ENCODE data around the gene TDP1. TPM values are rescaled to one million over a fixed set of nuclear protein-coding genes. Genes with fewer than 3 reads are reported as not detected.

TDP1 gene
- polyA plus RNA-seq, 6 donors from 2014 or later = 22.0 to 37.1 (median 32.3) TPM

DNA sequence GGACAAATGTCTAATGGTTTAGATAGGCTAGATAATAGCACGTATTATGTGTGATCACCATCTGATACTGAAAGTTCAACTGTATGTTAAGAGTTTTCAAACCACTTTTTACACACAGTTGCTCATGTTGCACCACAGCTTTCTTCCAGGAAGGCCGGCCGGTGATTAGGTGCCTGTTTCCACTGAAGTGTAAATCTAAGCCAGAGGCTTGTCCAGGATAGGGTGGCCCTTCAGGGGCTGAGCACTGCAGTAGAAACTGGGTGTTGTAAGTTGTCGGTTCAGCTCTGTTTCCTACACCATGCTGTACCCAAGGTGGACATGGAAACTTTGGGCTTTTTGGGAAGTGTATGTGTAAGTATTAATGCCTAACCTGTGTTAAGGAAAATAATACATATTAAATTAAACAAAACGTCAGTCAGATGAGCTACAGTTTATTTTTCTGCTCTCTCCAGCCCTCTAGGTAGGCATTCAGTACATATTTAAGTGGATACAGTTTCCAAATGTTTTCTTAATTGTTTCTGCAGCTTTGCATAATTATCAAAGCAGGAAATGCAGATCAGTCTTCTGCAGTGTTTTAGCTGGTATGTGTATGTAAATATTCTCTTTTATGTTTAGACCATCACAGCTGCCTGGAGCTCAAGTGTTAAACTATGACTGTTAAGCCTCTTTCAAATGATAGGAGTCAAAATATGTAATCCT is 30.9 kb downstream of the TDP1 start:
- H3K27ac Mint-ChIP-seq = no peak overlapping the region
- no peak for ATAC-seq (ENCODE audit: low read depth in 2 of 2)
- no peaks in the 10 kb centered on the region for H3K9me3 Mint-ChIP-seq
- no peak for DNase-seq
- no peaks in the 10 kb centered on the region for H3K27me3 Mint-ChIP-seq
- H3K4me3 Mint-ChIP-seq = no peak overlapping the region
- no peaks in the 10 kb centered on the region for H3K4me1 Mint-ChIP-seq
- peaks cover 20 to 45% of the 10 kb centered on the region in 2 donors for H3K36me3 Mint-ChIP-seq

DNA sequence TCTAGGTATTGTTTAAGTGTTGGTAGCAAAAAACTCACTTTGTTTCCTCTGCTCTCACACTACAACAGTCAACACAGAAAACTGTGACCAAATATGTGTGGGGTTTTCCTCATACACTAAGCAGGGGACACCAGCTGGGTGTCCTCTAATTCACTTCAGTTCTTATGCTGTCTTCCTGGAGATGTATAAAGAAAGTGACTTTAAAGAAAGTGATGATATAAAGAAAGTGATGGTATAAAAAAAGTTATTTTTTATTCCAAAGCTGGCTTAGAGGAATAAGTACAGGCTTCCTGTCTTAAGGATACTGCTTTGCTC is 31.4 kb downstream of the TDP1 start:
- peak overlapping the region in 1 of 6 donors; percentile 24 for H3K27ac Mint-ChIP-seq
- no peaks in the 10 kb centered on the region for H3K4me1 Mint-ChIP-seq
- H3K4me3 Mint-ChIP-seq = no peak overlapping the region
- H3K36me3 Mint-ChIP-seq = peaks cover 15 to 45% of the 10 kb centered on the region in 2 donors
- no peak for DNase-seq
- no peaks in the 10 kb centered on the region for H3K9me3 Mint-ChIP-seq
- no peak for ATAC-seq (ENCODE audit: low read depth in 2 of 2)
- H3K27me3 Mint-ChIP-seq = no peaks in the 10 kb centered on the region

DNA sequence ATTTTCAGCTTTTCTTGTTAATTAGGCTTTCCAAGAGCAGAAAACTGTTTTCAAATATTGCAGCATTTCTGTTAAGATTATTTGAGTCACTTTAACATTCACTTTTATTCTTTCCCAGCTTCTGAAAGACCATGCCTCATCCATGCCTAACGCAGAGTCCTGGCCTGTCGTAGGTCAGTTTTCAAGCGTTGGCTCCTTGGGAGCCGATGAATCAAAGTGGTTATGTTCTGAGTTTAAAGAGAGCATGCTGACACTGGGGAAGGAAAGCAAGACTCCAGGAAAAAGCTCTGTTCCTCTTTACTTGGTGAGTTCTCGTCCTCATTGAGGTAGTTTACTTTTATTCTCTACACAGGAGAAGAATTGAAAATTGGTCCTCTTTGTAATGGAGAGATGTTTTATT is 33.1 kb downstream of the TDP1 start:
- ATAC-seq (ENCODE audit: low read depth in 2 of 2) (no peak), DNase-seq (no peak)
- Mint-ChIP-seq H3K27ac (no peak overlapping the region), H3K9me3 (no peaks in the 10 kb centered on the region), H3K4me3 (no peak overlapping the region), H3K27me3 (no peaks in the 10 kb centered on the region), H3K4me1 (no peaks in the 10 kb centered on the region), H3K36me3 (peaks cover 6 to 54% of the 10 kb centered on the region in 2 donors)

DNA sequence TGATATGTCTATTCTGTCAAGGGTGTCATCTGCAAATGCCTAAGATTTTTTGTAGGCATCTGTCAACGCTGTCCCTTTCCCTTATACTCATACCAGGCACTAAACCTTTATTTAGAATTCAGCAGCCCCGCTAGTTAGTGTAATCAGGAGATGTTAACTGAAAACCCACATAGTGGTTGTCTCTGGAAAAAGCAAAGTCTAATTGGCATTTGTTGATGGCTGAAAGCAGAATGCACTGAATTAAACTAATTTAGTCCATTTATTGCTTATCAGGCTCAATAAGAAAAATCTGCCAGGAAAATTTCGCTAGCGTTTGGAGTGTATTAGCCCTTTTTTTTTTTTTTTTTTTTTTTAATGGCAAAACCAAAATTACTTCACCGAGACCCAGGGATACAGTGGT is 34.5 kb downstream of the TDP1 start:
- H3K36me3 Mint-ChIP-seq = peaks cover 12 to 59% of the 10 kb centered on the region in 2 donors
- ATAC-seq (ENCODE audit: low read depth in 2 of 2) (no peak), DNase-seq (no peak)
- no peaks in the 10 kb centered on the region for H3K9me3 Mint-ChIP-seq
- H3K4me3 Mint-ChIP-seq = no peak overlapping the region
- H3K27me3 Mint-ChIP-seq = no peaks in the 10 kb centered on the region
- no peaks in the 10 kb centered on the region for H3K4me1 Mint-ChIP-seq
- no peak overlapping the region for H3K27ac Mint-ChIP-seq

DNA sequence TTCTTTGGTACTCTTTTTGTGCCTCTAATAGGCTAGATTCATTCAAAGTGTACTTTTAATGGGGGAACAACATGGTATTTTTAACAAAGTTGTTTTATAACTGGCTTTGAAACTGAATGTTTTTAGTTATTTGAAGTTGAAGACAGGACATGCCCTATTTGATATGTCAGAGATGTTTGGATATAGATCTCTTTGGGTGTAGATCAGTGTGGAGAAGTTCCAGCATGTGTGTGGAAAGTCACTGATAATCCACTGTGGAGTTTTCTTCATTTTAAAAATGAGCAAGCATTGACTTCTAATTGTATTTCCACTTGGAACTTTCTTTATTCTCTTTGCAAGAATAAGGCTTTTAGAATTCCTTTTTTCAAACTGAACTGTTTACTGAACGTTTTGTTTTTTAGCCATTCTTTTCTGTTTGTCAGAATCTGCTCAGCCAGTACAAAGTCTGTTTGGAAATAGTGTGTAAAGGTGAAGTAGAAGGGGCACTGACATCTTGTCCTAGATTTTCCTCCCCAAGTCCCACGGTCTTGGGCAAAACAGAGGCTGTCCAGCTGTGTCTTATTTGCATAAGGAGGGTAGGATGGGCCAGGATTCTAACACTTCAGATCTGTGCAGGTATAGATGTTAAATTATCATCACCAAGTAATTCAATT is 35.0 kb downstream of the TDP1 start:
- no peaks in the 10 kb centered on the region for H3K4me1 Mint-ChIP-seq
- DNase-seq (no peak), ATAC-seq (ENCODE audit: low read depth in 2 of 2) (no peak)
- H3K4me3 Mint-ChIP-seq = no peak overlapping the region
- peaks cover 17 to 64% of the 10 kb centered on the region in 2 donors for H3K36me3 Mint-ChIP-seq
- H3K27ac Mint-ChIP-seq = no peak overlapping the region
- no peaks in the 10 kb centered on the region for H3K9me3 Mint-ChIP-seq
- H3K27me3 Mint-ChIP-seq = no peaks in the 10 kb centered on the region

DNA sequence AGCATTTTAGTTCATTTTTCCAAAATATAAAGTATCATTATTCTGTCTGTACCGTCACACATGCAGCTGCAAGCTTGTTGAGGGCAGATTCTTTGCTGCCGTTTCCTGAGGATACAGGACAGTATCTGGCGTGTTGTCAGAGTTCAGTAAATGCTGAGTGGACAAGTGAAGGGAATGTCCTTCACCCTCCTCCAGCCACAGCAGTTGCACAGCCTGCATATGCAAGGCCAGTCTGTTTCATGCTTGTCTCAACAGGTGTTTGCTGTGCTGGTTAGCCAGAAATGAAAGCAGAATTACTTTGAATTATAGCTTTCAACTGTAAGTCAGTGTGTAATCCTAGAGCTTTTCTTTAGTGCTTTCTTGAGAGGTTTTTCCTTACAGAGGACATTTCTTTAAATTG is 36.5 kb downstream of the TDP1 start:
- Mint-ChIP-seq H3K36me3 (peaks cover 26 to 64% of the 10 kb centered on the region in 2 donors), H3K4me3 (no peak overlapping the region), H3K4me1 (peaks cover 0 to 3% (median 0%) of the 10 kb centered on the region in 3 donors), H3K27ac (no peak overlapping the region), H3K9me3 (no peaks in the 10 kb centered on the region), H3K27me3 (no peaks in the 10 kb centered on the region)
- DNase-seq = no peak
- ATAC-seq (ENCODE audit: low read depth in 2 of 2) = no peak

DNA sequence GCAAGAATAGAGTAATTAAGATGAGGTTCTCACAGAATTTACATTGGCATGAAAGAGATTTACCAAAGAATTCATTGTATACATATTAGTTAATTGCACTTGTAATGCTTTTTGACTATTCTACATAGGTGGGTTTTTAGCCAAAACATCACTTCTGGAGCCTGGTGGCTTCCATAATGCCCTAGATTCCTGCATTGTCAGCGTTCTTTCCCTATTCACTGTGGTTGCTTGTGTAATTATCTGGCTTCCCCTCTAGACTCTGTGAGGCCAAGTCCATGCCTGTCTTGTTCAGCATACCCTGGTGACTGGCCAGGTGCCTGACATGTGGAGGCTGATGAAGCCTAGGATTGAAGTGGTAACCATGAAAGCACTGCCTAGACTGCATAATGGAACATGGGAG is 41.2 kb downstream of the TDP1 start:
- H3K4me3 Mint-ChIP-seq = no peak overlapping the region
- no peak for DNase-seq
- no peak for ATAC-seq (ENCODE audit: low read depth in 2 of 2)
- H3K27me3 Mint-ChIP-seq = no peaks in the 10 kb centered on the region
- peaks cover 0 to 4% (median 0%) of the 10 kb centered on the region in 3 donors for H3K4me1 Mint-ChIP-seq
- H3K36me3 Mint-ChIP-seq = peaks cover 26 to 32% of the 10 kb centered on the region in 2 donors
- no peak overlapping the region for H3K27ac Mint-ChIP-seq
- no peaks in the 10 kb centered on the region for H3K9me3 Mint-ChIP-seq

DNA sequence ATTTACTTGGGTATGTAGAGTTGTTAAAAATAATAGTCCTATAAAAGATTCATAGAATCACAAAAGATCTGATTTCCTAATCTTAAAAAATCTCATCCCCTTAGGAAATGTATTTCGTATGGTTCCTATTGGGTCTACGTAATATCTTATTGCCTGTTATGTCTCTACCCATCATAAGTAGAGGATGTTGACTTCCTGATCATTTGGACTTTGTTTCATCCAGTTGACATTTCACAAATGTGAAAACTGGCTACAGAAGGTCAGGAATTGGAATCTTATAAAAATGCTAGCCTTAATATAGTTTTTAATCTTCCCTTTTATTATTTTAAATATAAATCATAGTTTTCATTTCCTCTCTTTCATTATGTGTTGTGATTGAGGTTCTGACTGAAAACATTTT is 45.2 kb downstream of the TDP1 start:
- Mint-ChIP-seq H3K27me3 (no peaks in the 10 kb centered on the region), H3K27ac (no peak overlapping the region), H3K4me1 (peaks cover 0 to 4% (median 0%) of the 10 kb centered on the region in 3 donors), H3K4me3 (no peak overlapping the region), H3K36me3 (peaks cover 7 to 21% of the 10 kb centered on the region in 2 donors), H3K9me3 (no peaks in the 10 kb centered on the region)
- ATAC-seq (ENCODE audit: low read depth in 2 of 2) (no peak), DNase-seq (no peak)

DNA sequence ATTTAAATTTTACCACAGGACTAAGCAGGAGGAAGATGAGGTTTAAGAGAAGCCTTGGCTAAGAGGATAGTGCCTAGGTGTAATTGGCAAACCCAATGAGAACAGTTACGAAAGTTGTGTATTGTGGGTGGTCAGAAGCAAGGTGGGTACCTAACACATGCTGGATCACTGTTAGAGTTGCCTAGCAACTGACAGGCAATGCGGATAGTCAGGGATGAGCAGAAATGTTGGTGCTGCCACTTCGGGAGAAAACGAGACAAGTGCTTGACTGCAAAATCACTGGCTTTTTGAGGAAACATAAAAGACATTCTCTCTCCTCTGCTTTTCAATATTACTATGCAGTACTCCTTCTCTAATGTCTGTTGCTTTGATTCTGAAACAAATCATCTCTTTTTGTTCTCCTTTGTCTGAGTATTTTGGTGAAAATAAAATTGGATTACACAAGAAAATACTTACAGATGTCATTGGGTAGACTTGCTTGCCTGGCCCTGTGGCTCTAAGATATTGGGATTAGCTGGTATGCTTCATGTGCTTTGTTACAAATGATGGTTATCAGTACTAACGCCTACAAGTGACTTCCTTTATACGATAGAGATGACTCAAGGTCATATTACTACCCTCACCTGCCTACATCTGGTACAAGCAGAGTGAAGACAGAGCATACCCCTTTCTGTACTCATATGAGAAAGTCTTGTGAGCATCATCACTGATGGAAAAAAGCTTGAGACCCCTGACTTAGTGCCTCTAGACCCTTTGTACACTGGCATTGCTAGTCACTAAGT is 48.0 kb downstream of the TDP1 start:
- DNase-seq (no peak), ATAC-seq (ENCODE audit: low read depth in 2 of 2) (no peak)
- no peaks in the 10 kb centered on the region for H3K4me1 Mint-ChIP-seq
- H3K36me3 Mint-ChIP-seq = peaks cover 15 to 25% of the 10 kb centered on the region in 2 donors
- no peak overlapping the region for H3K4me3 Mint-ChIP-seq
- no peaks in the 10 kb centered on the region for H3K27me3 Mint-ChIP-seq
- H3K27ac Mint-ChIP-seq = peak overlapping the region in 1 of 6 donors; percentile 70
- H3K9me3 Mint-ChIP-seq = no peaks in the 10 kb centered on the region

DNA sequence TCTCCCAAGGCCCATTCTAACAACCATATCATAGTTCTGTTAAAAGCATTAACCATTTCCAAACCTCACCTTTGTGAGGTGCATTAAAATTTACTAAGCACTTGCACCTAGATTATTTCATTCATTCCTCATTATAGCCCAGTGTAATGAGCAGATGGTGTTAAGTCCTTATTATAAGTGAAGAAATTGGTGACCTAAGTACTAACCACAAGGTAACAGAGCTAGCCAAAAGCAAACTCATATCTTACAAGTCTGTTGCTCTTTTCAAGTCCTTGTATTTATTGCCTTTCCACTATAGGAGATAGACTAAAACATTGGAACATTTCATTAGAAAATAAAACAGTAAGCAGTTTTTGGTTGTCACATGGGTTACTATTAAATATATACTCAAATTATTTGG is 49.7 kb downstream of the TDP1 start:
- no peaks in the 10 kb centered on the region for H3K27me3 Mint-ChIP-seq
- no peak overlapping the region for H3K27ac Mint-ChIP-seq
- no peak overlapping the region for H3K4me3 Mint-ChIP-seq
- DNase-seq (no peak), ATAC-seq (ENCODE audit: low read depth in 2 of 2) (no peak)
- H3K4me1 Mint-ChIP-seq = no peaks in the 10 kb centered on the region
- H3K9me3 Mint-ChIP-seq = peaks cover 0 to 3% (median 0%) of the 10 kb centered on the region in 7 donors
- peaks cover 29 to 39% of the 10 kb centered on the region in 2 donors for H3K36me3 Mint-ChIP-seq

DNA sequence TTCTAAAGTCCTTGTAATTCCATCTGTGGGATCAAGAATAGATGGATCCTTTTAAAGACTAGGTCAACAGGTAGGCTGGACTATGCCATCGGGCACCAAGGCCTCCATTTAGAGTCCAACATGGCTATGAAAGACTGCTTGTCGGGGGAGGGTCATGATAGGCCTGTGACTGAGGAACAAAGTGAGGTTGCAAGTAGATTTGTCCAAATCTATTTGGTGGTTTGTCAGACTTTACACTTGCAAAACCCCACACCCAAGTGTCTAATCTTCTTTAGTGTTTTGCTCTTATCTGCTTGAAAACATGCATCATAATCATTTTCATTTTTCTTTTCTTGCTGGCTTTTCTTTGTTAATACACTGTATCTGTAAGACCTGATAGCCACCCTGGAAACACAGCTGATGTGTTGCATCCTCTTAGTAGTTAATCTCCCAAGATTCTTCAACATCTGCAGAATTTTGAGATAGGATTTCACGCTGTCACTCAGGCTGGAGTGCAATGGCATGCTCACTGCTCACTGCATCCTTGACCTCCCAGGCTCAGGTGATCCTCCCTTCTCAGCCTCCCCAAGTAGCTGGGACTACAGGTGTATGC is 50.3 kb downstream of the TDP1 start:
- Mint-ChIP-seq H3K9me3 (peaks cover 0 to 4% (median 1%) of the 10 kb centered on the region in 7 donors), H3K27ac (no peak overlapping the region), H3K27me3 (no peaks in the 10 kb centered on the region), H3K4me3 (no peak overlapping the region), H3K36me3 (peaks cover 35 to 45% of the 10 kb centered on the region in 2 donors), H3K4me1 (no peaks in the 10 kb centered on the region)
- ATAC-seq (ENCODE audit: low read depth in 2 of 2) (no peak), DNase-seq (no peak)

DNA sequence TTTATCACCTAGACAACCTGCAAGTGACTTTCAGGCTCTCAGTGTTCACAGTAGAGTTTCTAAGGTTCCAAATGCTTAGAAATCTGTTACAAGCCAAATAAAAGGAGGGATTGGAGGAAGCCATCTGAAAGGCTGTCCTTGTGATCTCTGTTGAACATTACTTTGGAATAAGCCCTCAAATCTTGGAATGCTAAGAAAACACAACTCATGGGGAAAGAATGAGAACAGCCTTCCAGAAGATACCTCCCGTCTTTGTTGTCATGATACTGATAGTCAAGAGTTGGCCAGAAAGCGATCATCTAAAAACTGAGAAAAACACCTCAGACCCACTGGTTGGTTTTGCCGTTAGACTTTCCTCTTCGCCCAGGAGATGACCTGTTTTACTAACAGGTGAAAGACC is 61.6 kb downstream of the TDP1 start:
- H3K4me1 Mint-ChIP-seq = peaks cover 0 to 5% (median 0%) of the 10 kb centered on the region in 3 donors
- ATAC-seq (ENCODE audit: low read depth in 2 of 2) = no peak
- peaks cover 0 to 11% (median 5%) of the 10 kb centered on the region in 7 donors for H3K9me3 Mint-ChIP-seq
- no peak for DNase-seq
- peaks cover 37 to 52% of the 10 kb centered on the region in 2 donors for H3K36me3 Mint-ChIP-seq
- H3K4me3 Mint-ChIP-seq = no peak overlapping the region
- no peaks in the 10 kb centered on the region for H3K27me3 Mint-ChIP-seq
- H3K27ac Mint-ChIP-seq = no peak overlapping the region

DNA sequence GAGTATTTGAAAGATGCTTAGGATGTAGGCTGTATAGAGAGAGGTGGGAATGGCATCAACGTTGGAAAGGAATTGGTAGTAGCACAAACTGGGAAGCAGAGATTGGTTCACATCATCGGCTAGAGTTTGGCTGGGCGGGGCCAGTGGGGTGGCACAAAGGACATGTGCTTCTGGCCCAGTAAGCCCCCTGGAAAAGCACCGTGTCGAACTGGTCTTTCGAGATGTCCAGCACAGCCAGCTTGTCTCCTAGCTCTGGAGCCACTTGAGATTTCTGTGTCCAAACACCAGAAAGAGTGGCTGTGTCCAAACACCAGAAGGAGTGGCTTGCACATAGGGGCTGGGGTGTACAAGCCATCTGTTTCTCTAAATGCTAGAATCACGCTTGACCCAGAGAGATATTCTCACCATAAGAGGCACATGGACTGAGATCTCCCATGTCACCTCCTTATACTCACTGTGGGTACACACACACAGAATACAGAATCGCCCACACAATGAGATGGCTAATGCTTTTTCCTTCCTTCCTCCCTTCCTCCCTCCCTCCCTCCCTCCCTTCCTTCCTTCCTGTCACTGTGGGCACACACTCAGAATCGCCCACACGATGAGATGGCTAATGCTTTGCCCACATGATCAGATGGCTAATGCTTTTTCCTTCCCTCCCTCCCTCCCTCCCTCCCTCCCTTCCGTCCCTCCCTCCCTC is 64.2 kb downstream of the TDP1 start:
- Mint-ChIP-seq H3K4me1 (peaks cover 0 to 7% (median 5%) of the 10 kb centered on the region in 3 donors), H3K27ac (no peak overlapping the region), H3K27me3 (no peaks in the 10 kb centered on the region), H3K9me3 (no peaks in the 10 kb centered on the region), H3K4me3 (no peak overlapping the region), H3K36me3 (peaks cover 46 to 59% of the 10 kb centered on the region in 2 donors)
- ATAC-seq (ENCODE audit: low read depth in 2 of 2) (no peak), DNase-seq (no peak)

Measured in naive B cell (primary cell).